GM18502 (cell line): ENCODE data around the gene INHBC.

Experiments
- ATAC-seq: cut with Tn5 transposase; IDR thresholded peaks from one replicate; pipeline ENCODE4 v1.9.1; 2021; ENCODE audit warnings: mild to moderate bottlenecking; ENCODE audit not compliant: unreplicated experiment, poor library complexity

The INHBC gene

DNA sequence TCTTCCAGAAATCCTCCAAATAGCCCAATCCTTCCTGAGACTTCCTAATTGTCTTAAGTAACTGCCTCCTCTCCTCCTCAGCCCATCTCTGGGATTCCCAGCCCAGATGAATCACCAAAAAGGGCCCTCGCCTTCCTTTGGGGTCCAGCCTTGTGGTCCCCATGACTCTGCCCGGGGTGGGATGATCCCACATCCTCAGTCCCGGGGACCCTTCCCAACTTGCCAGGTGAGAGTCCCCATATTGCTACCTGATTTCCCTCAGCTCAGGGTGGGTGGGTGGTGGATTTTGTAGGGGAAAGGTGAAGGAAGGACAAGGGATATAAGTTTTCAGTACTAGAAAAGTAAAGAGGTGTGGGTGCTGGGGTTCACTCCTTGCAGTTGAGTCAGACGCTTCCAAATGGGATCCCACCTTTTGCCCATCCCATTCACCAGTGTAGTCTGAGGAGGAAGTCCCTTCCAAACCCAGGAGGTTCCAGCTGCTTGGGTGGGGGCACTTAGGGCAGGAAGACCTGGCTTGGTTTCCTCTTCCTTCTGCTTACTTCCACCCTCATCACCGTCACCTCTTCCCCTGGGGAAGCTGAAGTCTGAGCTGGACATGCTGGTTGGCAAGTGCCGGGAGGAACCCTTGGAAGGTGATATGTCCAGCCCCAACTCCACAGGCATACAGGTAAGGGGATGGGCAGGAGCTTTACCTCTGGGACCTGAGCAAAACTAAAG, 30.6 kb downstream of the INHBC start:
- no peak for ATAC-seq

DNA sequence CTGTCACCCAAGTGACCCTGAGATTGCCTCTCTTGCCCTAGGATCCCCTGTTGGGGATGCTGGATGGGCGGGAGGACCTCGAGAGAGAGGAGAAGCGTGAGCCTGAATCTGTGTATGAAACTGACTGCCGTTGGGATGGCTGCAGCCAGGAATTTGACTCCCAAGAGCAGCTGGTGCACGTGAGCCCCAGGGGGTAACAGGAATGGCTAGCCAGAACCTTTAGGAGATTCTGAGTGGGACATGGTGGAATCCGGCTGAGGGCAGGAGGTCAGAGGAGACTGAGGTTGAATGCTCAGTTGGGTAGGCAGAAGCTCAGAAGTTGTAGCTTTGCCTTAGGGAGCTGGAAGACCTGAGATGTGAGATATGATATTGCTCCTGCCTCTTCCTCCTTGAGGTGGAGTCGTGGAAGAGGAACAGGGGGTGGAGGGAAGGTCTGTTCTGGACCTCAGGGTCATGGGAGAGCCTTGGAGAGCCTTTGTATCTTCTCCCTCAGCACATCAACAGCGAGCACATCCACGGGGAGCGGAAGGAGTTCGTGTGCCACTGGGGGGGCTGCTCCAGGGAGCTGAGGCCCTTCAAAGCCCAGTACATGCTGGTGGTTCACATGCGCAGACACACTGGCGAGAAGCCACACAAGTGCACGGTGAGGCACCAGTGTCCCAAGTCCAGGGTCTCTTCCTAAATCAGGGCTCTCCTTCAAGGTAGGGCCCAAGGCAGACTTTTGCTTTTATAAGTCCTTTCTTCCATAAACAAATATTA, 31.3 kb downstream of the INHBC start:
- ATAC-seq = no peak

DNA sequence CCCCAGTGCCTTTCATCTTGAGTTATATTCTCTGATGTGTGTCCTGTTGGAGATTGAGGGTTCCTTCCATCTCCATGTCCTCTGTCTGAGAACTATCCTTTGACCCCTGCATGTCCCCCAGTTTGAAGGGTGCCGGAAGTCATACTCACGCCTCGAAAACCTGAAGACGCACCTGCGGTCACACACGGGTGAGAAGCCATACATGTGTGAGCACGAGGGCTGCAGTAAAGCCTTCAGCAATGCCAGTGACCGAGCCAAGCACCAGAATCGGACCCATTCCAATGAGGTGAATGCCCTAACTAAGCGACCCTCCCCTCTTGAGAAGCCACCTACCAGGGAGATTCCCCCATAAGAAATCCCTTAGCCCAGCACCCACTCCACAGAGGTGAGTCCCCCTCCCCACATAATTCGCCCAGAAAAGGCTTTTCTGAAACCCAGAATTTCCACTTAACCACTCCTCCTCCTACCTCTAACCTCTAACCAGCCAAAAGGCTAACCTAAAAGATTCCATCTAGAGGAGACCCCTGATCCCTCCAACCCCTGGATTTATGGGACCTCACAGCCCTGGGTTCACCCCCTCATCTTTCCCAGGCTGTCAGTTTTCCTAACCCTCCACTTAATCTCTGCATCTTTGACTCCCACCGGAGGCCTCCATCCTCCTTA, 32.8 kb downstream of the INHBC start:
- ATAC-seq = no peak

DNA sequence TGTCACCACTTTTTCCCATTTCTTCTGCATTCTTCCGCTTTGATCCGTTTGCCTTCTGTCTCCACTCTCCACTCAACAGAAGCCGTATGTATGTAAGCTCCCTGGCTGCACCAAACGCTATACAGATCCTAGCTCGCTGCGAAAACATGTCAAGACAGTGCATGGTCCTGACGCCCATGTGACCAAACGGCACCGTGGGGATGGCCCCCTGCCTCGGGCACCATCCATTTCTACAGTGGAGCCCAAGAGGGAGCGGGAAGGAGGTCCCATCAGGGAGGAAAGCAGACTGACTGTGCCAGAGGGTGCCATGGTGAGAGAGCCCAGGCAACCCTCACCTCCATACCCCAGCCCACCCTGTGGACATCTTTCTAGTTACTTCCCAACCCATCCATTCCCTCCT, 33.3 kb downstream of the INHBC start:
- ATAC-seq = no peak

DNA sequence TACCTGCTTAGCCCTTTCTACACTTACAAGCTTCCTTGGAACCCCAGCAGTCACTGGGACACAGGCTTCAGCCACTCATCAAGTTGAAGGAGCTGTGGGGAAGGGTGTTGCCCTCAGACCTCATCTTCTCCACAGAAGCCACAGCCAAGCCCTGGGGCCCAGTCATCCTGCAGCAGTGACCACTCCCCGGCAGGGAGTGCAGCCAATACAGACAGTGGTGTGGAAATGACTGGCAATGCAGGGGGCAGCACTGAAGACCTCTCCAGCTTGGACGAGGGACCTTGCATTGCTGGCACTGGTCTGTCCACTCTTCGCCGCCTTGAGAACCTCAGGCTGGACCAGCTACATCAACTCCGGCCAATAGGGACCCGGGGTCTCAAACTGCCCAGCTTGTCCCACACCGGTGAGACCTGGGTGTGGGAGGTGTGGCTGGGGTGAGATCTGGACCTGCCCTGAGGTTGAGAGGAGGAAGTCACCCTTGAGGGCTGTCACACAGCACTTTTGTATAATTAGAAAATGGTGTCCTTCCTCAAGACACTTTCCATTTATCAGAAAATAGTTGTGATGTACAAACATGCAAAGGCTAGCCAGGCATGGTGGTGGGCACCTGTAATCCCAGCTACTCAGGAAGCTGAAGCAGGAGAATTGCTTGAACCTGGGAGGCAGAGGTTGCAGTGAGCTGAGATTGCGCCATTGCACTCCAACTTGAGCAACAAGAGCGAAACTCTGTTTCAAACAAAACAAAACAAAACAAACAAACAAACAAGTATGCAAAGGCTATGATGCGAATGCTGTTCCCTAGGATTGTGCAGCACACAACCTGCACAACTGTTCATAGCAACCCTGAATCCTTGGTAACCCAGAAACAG, 34.9 kb downstream of the INHBC start:
- ATAC-seq = no peak

DNA sequence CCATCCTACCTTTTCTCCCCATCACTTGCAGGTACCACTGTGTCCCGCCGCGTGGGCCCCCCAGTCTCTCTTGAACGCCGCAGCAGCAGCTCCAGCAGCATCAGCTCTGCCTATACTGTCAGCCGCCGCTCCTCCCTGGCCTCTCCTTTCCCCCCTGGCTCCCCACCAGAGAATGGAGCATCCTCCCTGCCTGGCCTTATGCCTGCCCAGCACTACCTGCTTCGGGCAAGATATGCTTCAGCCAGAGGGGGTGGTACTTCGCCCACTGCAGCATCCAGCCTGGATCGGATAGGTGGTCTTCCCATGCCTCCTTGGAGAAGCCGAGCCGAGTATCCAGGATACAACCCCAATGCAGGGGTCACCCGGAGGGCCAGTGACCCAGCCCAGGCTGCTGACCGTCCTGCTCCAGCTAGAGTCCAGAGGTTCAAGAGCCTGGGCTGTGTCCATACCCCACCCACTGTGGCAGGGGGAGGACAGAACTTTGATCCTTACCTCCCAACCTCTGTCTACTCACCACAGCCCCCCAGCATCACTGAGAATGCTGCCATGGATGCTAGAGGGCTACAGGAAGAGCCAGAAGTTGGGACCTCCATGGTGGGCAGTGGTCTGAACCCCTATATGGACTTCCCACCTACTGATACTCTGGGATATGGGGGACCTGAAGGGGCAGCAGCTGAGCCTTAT, 35.8 kb downstream of the INHBC start:
- ATAC-seq = no peak

DNA sequence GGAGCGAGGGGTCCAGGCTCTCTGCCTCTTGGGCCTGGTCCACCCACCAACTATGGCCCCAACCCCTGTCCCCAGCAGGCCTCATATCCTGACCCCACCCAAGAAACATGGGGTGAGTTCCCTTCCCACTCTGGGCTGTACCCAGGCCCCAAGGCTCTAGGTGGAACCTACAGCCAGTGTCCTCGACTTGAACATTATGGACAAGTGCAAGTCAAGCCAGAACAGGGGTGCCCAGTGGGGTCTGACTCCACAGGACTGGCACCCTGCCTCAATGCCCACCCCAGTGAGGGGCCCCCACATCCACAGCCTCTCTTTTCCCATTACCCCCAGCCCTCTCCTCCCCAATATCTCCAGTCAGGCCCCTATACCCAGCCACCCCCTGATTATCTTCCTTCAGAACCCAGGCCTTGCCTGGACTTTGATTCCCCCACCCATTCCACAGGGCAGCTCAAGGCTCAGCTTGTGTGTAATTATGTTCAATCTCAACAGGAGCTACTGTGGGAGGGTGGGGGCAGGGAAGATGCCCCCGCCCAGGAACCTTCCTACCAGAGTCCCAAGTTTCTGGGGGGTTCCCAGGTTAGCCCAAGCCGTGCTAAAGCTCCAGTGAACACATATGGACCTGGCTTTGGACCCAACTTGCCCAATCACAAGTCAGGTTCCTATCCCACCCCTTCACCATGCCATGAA, 36.5 kb downstream of the INHBC start:
- no peak for ATAC-seq

DNA sequence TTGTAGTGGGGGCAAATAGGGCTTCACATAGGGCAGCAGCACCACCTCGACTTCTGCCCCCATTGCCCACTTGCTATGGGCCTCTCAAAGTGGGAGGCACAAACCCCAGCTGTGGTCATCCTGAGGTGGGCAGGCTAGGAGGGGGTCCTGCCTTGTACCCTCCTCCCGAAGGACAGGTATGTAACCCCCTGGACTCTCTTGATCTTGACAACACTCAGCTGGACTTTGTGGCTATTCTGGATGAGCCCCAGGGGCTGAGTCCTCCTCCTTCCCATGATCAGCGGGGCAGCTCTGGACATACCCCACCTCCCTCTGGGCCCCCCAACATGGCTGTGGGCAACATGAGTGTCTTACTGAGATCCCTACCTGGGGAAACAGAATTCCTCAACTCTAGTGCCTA, 37.1 kb downstream of the INHBC start:
- no peak for ATAC-seq

DNA sequence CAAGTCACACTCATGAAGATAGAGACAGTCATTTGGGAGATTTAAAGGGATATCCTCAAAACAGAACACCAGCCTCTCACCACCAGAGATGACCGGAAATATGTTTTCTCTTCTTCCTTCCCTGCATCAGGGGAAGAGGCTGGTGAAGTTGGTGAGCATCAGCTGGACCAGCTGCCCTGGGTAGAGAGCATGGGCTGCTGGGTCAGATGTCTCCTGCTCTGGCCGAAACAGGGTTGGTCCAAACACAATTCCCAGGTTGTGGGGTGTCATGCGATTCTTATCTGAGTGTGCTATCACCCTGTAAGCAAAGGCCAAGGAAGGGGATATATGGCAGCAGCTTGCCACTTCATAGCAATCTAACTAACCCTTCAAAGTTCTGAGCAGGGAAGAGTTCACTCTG, 37.8 kb downstream of the INHBC start:
- ATAC-seq = no peak

DNA sequence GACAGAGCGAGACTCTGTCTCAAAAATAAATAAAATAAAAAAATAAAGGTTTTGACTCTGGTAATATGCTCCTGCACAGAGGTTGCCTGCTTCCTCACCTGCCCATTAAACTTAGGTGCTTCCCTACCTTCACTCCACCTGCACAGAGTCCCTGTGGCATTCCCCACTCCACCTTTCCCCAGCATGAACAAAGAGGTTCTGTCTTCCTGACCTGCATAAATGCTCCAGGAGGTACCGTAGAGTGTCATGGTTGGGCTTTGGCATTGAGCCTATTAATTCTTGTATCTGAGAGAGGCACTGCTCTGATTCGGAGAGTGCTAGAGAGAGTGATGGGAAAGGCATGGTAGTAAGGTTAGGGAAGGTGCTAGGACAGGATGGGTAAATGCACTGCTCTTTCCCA, 38.8 kb downstream of the INHBC start:
- no peak for ATAC-seq

DNA sequence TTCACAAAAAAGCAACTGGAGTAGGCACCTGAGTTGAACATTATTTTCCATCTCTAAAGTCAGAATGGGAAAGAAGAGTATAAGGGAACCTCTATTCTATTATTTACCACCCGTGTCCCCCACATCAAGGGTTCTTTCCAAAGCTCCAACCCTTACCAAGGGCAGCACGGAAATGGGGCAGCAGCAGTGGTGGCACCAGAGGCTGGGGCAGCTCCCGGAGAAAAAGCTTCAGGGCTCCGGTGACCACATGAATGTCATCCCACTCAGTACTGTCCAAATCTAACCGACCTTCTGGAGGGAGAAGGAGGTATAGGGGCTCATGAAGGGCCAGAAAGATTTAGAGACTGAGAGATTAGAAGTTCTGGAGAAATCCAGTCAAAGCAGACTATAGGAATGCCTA, 39.3 kb downstream of the INHBC start:
- ATAC-seq = no peak

DNA sequence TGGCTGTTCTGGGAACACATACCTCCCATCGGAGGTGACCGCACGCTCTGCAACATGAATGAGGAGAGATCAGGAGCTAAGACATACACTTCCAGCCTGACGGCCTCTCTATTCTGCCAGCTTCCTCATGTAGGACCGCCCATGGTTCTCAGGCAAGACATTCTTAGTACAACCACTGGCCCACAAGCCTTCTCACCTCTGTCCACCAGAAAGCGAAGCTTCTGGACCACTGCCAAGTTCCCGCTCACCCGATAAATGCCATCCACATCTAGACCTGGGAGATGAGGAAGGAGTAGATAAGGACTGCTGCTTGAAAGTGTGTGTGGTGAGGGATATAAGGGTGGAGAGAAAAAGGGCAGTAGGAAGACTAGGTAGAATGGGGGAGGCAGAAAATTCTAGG, 39.8 kb downstream of the INHBC start:
- ATAC-seq = no peak

DNA sequence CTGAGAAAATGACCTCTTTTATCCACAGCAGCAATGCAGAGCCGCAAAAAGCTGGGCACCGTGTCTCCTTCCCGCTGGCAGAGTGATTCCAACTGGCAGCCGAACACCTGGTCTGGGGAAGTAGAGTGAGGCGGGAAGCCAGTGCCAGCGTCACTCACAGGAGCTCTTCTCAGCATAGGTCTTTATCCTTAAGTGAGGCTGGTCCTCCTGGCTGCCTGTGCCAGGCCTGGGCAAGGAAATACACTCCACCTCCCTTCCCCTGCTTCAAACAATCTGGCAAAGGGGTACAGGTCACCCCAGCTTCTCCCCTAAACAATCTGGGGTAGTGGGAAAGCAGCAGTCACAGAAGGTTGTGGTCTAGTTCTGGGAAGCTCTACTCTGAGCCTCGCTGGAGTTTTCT, 40.3 kb downstream of the INHBC start:
- no peak for ATAC-seq

DNA sequence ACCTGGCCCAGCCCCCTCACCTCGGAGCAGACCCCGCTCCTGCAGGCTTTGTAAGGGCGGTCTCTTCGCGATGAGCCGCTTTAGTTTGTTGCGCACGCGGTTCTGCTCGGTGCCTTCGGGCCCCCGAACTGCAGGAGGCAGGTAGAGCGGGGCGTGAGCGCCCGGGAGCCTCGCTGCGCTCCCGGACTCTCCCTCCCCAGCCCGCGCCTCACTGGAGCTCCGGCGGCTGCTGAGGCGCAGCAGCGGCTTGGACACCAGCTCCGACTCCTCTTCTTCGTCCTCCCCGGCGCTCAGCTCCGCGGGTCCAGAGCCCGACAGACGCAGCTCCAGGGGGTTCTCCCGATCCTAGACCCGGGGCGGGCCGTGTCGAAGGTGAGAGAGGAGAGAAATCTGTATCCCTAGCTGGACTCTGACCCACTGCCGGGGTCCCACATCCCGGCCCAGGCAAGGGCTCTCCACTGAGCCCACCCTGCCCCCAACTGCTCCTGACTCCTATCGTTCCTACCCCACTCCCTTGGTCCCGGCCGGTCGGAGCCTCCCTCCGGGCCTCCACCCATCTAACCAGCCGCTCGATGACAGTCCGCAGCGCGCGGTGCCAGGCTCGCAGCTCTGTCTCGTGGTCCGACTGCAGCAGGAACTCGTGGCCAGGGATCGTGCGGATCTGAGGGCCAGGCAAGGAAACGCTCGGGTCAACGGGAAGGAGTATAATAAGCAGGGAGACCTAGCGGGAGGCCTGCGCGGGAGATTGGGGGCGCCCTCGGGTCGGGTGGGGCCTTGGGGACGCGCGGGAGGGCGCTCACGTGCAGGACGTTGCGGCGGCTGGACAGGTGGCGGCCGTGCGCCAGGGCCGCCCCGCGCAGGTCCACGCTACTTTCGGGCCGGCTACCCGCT, 40.9 kb downstream of the INHBC start:
- peak; percentile 4 for ATAC-seq

DNA sequence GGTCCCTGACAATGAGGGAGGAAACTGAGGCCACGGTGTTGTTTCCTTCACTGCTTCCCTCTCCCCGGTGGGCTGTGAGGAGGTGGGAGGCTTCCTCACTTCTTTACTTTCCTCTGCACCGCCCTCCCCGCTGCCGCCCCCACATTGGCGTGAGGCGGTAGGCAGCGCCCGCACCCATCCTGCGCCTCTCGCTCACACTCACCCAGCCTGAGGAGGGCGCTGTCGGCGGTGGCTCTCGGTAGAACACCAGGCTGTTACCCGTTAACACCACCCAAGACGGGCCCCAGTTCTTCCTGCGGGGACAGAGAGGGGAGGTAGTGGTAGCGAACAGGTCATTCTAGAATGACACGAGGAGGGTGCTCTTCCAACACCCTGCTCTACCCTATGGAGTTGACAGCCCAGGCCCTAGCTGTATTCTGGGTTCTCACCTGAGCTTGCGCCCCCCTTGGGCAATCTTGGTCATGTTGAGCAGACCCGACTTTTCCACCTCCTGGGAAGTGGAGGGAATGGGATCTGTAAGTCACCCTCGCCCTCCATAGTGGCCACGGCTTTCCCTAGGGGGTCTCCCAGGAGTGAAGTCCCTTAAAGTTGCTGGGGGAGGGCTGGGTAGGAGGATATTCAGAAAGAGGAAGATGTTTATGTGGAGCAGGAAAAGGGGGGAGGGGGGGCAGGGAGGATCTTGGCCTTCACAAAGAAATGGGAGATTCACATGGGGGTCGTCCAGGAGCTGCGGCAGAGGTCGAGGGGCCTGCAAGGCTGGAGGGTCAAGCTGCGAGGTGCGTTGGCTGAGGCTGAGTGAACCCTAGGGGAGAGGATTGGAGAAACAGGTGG, 41.8 kb downstream of the INHBC start:
- ATAC-seq = peak; percentile 41

DNA sequence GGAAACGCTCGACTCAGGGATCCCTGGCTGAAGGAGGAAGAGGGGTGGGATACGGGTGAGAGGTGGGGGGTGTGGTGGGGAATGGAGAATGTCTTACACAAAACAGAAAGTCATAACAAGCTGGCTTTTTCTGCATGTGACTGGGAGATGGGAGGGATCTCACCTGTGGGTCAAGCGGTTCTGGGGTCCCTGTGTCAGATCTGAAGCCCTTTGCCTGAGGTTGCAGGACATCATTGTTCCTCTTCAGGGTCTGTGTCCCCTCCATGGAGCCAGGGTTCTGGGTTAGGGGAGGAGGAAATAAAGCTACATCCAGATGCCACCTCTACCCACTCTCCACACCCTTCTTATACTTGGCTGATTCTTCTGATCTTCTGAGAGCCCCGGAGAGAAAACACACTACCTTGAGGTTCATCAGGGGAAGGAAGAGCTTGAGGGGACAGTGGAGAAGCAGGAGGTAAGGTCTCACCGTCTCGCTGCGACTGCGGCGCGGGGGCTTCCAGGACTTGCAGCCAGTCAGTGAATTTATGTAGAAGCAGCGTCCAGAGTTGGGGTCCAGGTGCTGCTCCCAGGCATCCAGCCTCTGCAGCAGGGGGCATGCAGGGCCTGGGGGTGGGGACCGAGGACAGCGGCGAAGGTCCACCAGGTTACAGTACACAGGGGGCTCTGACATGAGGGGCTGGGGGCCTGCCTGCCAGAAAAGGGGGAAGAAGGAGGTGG, 42.6 kb downstream of the INHBC start:
- no peak for ATAC-seq
